ENCODE data around the gene UBC.

UBC gene

DNA sequence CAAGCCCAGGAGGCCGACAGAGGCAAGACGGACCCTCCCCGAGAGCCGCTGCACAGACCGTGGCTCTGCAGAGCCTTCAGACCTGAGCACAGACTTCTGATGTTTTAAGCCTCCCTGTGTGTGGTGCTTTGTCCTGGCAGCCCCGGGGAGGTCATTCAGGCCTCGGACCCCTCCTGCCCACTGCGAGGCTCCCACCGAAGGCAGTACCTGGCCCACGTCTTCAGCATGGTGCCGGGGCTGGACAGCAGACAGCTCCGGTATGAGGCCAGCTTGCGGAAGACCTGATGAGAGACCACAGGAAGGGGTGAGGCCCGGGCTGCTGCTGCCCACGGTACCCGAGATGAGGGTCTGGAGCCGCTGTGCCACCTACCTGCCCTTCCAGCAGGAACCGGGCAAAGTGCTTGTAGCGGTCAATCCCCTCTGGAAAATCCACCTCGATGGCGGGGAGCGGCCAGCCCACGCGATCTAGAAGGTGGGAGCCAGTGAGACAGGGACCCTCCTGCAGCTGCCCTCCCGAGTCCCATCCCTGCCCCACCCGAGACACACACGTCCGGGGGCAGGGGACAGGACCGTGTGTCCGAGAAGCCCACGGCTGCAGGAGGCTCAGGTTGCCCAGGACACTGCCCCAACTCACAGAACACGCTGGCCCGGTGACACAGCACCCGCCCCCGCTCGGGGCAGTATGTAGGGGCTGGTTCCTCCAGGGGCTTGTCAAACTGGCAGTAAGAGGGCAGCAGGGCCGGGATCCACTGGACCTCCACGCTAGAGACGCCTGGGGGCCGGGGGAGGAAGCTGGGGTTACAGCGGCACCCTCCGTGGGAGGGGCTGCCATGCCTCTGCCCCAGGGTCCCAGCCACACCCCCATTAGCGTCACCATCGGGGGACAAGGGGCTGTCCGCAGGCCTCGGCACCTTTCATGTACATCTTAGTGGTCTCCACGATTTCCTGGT is 35.6 kb upstream of the UBC start:
- no peak for ATAC-seq

DNA sequence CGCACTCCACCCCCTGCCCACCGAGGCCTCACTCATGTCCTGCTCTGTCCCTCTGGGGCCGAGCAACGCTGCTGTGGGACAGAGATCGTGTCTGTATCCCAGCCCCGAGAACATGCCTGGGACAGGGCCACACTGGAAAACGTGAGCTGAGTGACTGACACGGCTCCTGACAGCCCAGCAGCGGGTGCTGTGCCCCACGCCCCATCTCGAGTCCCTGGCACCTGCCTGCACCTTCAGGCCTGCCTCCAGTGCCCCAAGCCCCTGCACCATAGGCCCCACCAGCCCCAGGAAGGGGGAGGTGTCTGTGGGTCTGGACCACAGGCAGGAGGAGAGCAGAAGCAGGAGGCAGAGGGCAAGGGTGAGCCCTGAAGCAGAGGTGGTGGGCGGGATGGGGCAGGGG is 34.6 kb upstream of the UBC start:
- TF ChIP-seq TCF4 (CRISPR knock-in tag; IDR thresholded peaks at IDR 0.05; ENCODE audit: borderline replicate concordance): no peak
- TF ChIP-seq ZNF70 (CRISPR knock-in tag; IDR thresholded peaks at IDR 0.05): no peak
- TF ChIP-seq, protein P1, sequence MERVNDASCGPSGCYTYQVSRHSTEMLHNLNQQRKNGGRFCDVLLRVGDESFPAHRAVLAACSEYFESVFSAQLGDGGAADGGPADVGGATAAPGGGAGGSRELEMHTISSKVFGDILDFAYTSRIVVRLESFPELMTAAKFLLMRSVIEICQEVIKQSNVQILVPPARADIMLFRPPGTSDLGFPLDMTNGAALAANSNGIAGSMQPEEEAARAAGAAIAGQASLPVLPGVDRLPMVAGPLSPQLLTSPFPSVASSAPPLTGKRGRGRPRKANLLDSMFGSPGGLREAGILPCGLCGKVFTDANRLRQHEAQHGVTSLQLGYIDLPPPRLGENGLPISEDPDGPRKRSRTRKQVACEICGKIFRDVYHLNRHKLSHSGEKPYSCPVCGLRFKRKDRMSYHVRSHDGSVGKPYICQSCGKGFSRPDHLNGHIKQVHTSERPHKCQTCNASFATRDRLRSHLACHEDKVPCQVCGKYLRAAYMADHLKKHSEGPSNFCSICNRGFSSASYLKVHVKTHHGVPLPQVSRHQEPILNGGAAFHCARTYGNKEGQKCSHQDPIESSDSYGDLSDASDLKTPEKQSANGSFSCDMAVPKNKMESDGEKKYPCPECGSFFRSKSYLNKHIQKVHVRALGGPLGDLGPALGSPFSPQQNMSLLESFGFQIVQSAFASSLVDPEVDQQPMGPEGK (CRISPR knock-in tag; IDR thresholded peaks at IDR 0.05; ENCODE audit: borderline replicate concordance): no peak
- TF ChIP-seq OSR1 (CRISPR knock-in tag; IDR thresholded peaks at IDR 0.05): no peak
- no peak for TF ChIP-seq ZFP3 (CRISPR knock-in tag; IDR thresholded peaks at IDR 0.05)
- TF ChIP-seq ZNF8 (CRISPR knock-in tag; IDR thresholded peaks at IDR 0.05): no peak
- no peak for TF ChIP-seq PPARA (CRISPR knock-in tag; IDR thresholded peaks at IDR 0.05; ENCODE audit: borderline replicate concordance)
- TF ChIP-seq, protein P2, sequence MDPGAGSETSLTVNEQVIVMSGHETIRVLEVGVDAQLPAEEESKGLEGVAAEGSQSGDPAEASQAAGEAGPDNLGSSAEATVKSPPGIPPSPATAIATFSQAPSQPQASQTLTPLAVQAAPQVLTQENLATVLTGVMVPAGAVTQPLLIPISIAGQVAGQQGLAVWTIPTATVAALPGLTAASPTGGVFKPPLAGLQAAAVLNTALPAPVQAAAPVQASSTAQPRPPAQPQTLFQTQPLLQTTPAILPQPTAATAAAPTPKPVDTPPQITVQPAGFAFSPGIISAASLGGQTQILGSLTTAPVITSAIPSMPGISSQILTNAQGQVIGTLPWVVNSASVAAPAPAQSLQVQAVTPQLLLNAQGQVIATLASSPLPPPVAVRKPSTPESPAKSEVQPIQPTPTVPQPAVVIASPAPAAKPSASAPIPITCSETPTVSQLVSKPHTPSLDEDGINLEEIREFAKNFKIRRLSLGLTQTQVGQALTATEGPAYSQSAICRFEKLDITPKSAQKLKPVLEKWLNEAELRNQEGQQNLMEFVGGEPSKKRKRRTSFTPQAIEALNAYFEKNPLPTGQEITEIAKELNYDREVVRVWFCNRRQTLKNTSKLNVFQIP (CRISPR knock-in tag; IDR thresholded peaks at IDR 0.05; ENCODE audit: borderline replicate concordance, low read depth): no peak
- TF ChIP-seq ESRRG (CRISPR knock-in tag; IDR thresholded peaks at IDR 0.05): no peak
- no peak for TF ChIP-seq GLIS3 (CRISPR knock-in tag; IDR thresholded peaks at IDR 0.05)
- TF ChIP-seq ZNF565 (CRISPR knock-in tag; conservative IDR thresholded peaks at IDR 0.05; ENCODE audit: low read depth): no peak
- no peak for TF ChIP-seq ISL1 (CRISPR knock-in tag; IDR thresholded peaks at IDR 0.05)
- TF ChIP-seq, protein P3, sequence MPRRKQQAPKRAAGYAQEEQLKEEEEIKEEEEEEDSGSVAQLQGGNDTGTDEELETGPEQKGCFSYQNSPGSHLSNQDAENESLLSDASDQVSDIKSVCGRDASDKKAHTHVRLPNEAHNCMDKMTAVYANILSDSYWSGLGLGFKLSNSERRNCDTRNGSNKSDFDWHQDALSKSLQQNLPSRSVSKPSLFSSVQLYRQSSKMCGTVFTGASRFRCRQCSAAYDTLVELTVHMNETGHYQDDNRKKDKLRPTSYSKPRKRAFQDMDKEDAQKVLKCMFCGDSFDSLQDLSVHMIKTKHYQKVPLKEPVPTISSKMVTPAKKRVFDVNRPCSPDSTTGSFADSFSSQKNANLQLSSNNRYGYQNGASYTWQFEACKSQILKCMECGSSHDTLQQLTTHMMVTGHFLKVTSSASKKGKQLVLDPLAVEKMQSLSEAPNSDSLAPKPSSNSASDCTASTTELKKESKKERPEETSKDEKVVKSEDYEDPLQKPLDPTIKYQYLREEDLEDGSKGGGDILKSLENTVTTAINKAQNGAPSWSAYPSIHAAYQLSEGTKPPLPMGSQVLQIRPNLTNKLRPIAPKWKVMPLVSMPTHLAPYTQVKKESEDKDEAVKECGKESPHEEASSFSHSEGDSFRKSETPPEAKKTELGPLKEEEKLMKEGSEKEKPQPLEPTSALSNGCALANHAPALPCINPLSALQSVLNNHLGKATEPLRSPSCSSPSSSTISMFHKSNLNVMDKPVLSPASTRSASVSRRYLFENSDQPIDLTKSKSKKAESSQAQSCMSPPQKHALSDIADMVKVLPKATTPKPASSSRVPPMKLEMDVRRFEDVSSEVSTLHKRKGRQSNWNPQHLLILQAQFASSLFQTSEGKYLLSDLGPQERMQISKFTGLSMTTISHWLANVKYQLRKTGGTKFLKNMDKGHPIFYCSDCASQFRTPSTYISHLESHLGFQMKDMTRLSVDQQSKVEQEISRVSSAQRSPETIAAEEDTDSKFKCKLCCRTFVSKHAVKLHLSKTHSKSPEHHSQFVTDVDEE (CRISPR knock-in tag; IDR thresholded peaks at IDR 0.05): no peak
- no peak for ATAC-seq

More for the DNA sequence above, 35.6 kb upstream of the UBC start:
- no peak for TF ChIP-seq ZNF565 (CRISPR knock-in tag; conservative IDR thresholded peaks at IDR 0.05; ENCODE audit: low read depth)
- TF ChIP-seq PPARA (CRISPR knock-in tag; IDR thresholded peaks at IDR 0.05; ENCODE audit: borderline replicate concordance): no peak
- no peak for TF ChIP-seq ISL1 (CRISPR knock-in tag; IDR thresholded peaks at IDR 0.05)
- TF ChIP-seq ZFP30 (CRISPR knock-in tag; IDR thresholded peaks at IDR 0.05): no peak
- TF ChIP-seq, protein P1 (CRISPR knock-in tag; IDR thresholded peaks at IDR 0.05; ENCODE audit: borderline replicate concordance): no peak
- TF ChIP-seq GLIS3 (CRISPR knock-in tag; IDR thresholded peaks at IDR 0.05): no peak
- TF ChIP-seq TCF4 (CRISPR knock-in tag; IDR thresholded peaks at IDR 0.05; ENCODE audit: borderline replicate concordance): no peak
- TF ChIP-seq, protein P2 (CRISPR knock-in tag; IDR thresholded peaks at IDR 0.05; ENCODE audit: borderline replicate concordance, low read depth): no peak

DNA sequence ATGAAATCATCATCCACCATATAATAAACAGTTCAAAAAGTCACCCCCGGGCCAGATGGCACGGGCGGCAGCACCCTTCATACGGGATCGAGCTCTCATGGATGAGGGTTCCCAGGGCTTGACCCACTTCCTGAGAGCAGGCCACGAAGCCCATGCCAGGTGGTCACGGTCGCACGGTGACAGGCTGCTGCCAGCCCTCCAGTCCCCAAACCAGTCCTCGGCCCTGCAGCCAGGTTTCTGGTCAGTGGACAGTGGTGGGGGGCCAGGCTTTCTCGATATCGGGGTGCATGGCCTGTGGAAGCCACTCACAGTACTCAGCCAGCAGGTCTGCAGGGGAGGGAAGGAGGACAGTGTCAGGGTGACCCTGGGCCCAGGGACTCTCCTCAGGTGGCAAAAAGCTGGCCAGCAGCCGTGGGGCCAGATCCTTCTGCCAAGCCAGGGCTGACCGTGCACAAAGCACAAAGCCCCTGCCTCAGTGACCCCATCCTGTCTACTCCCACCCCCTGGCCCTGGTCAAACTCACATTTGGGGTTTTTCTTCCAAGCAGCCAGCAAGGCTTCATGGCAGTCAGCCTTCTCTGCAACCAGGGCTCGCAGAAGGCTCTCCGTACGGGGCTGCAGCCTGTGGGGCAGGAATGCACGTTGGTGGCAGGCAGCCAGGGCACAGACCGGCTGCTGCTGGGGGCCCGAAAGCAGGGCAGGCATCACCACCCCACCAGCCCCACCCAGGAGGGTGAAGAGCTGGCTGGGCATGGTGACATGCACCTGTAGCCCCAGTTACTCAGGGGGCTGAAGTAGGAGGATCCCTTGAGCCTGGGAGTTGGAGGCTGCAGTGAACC is 33.3 kb upstream of the UBC start:
- TF ChIP-seq ZFP3 (CRISPR knock-in tag; IDR thresholded peaks at IDR 0.05): no peak
- TF ChIP-seq PPARA (CRISPR knock-in tag; IDR thresholded peaks at IDR 0.05; ENCODE audit: borderline replicate concordance): no peak
- TF ChIP-seq OSR1 (CRISPR knock-in tag; IDR thresholded peaks at IDR 0.05): no peak
- no peak for TF ChIP-seq BACH2 (CRISPR knock-in tag; IDR thresholded peaks at IDR 0.05; ENCODE audit: borderline replicate concordance)
- TF ChIP-seq ARNTL (CRISPR knock-in tag; IDR thresholded peaks at IDR 0.05; ENCODE audit: borderline replicate concordance, low read depth): no peak
- TF ChIP-seq, protein P4, sequence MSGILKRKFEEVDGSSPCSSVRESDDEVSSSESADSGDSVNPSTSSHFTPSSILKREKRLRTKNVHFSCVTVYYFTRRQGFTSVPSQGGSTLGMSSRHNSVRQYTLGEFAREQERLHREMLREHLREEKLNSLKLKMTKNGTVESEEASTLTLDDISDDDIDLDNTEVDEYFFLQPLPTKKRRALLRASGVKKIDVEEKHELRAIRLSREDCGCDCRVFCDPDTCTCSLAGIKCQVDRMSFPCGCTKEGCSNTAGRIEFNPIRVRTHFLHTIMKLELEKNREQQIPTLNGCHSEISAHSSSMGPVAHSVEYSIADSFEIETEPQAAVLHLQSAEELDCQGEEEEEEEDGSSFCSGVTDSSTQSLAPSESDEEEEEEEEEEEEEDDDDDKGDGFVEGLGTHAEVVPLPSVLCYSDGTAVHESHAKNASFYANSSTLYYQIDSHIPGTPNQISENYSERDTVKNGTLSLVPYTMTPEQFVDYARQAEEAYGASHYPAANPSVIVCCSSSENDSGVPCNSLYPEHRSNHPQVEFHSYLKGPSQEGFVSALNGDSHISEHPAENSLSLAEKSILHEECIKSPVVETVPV (CRISPR knock-in tag; IDR thresholded peaks at IDR 0.05): no peak
- no peak for TF ChIP-seq CSDC2 (CRISPR knock-in tag; IDR thresholded peaks at IDR 0.05)
- no peak for TF ChIP-seq ZNF70 (CRISPR knock-in tag; IDR thresholded peaks at IDR 0.05)
- TF ChIP-seq, protein P3 (CRISPR knock-in tag; IDR thresholded peaks at IDR 0.05): no peak
- no peak for ATAC-seq

Data from SK-N-SH treated with all-trans-retinoic acid at 6 μM for 48 hours (cell line).